Mucosa of rectum (tissue), 2 donors: ENCODE results near the gene MCTP1.

Experiments used
- H3K27ac ChIP-seq, 2 donors: one replicate each; pipeline ENCODE4 v1.7.0; 2013; ENCODE audit warnings: inconsistent platforms in 2 of 2, low read depth in 2 of 2, low read length in 2 of 2
- H3K27me3 ChIP-seq, 2 donors: one replicate each; pipeline ENCODE4 v1.7.0; 2013; ENCODE audit warnings: low read length in 2 of 2; ENCODE audit not compliant: control insufficient read depth in 2 of 2, insufficient read depth in 2 of 2
- H3K36me3 ChIP-seq, 2 donors: one replicate each; pipeline ENCODE4 v1.7.0; 2013; ENCODE audit warnings: low read length in 2 of 2; ENCODE audit not compliant: control insufficient read depth in 2 of 2, insufficient read depth in 2 of 2
- H3K4me1 ChIP-seq, 2 donors: one replicate each; pipeline ENCODE4 v1.7.0; 2013; ENCODE audit warnings: low read length in 2 of 2, mild to moderate bottlenecking in 1 of 2; ENCODE audit not compliant: control insufficient read depth in 2 of 2, insufficient read depth in 2 of 2
- H3K4me3 ChIP-seq, 2 donors: one replicate each; pipeline ENCODE4 v1.7.0; 2013; ENCODE audit warnings: low read length in 2 of 2
- H3K9ac ChIP-seq, 2 donors: one replicate each; pipeline ENCODE4 v1.7.0; 2013; ENCODE audit warnings: low read length in 2 of 2, low read depth in 1 of 2, mild to moderate bottlenecking in 1 of 2
- H3K9me3 ChIP-seq, 2 donors: one replicate each; pipeline ENCODE4 v1.7.0; 2013; ENCODE audit warnings: low read length in 2 of 2; ENCODE audit not compliant: control insufficient read depth in 2 of 2
- donor health status: healthy.
- donor health status: Normal muscosa, but diverticular disease.

The MCTP1 gene

GRCh38 chr5:94736498-94736897 is 548.4 kb downstream of the MCTP1 start:
- H3K4me3 ChIP-seq, result no peak overlapping the region

GRCh38 chr5:94731471-94731870 is 553.4 kb downstream of the MCTP1 start:
- Histone ChIP-seq H3K27me3 (no peaks in the 10 kb centered on the region), H3K36me3 (no peaks in the 10 kb centered on the region), H3K4me1 (no peaks in the 10 kb centered on the region), H3K9me3 (no peaks in the 10 kb centered on the region), H3K4me3 (no peak overlapping the region), H3K9ac (no peak overlapping the region), H3K27ac (no peak overlapping the region)

More at GRCh38 chr5:94736498-94736897, 548.4 kb downstream of the MCTP1 start:
- Histone ChIP-seq H3K4me1 (no peaks in the 10 kb centered on the region), H3K27ac (no peak overlapping the region), H3K9me3 (no peaks in the 10 kb centered on the region), H3K9ac (no peak overlapping the region), H3K36me3 (no peaks in the 10 kb centered on the region), H3K27me3 (no peaks in the 10 kb centered on the region)

GRCh38 chr5:94725142-94725541 is 559.8 kb downstream of the MCTP1 start:
- H3K9ac ChIP-seq, result no peak overlapping the region
- no peak overlapping the region for H3K27ac ChIP-seq
- no peak overlapping the region for H3K4me3 ChIP-seq
- no peaks in the 10 kb centered on the region for H3K9me3 ChIP-seq
- no peaks in the 10 kb centered on the region for H3K36me3 ChIP-seq
- H3K27me3 ChIP-seq, result no peaks in the 10 kb centered on the region
- no peaks in the 10 kb centered on the region for H3K4me1 ChIP-seq

- Histone ChIP-seq H3K27me3 (no peaks in the 10 kb centered on the region), H3K9ac (no peak overlapping the region), H3K9me3 (no peaks in the 10 kb centered on the region), H3K4me3 (no peak overlapping the region), H3K27ac (no peak overlapping the region), H3K4me1 (no peaks in the 10 kb centered on the region), H3K36me3 (peaks cover 0 to 4% of the 10 kb centered on the region in 2 donors)
Observed at GRCh38 chr5:94715768-94716167, 569.1 kb downstream of the MCTP1 start.

- no peaks in the 10 kb centered on the region for H3K4me1 ChIP-seq
- no peaks in the 10 kb centered on the region for H3K27me3 ChIP-seq
- H3K4me3 ChIP-seq, result no peak overlapping the region
- no peaks in the 10 kb centered on the region for H3K9me3 ChIP-seq
- no peak overlapping the region for H3K9ac ChIP-seq
- peaks cover 0 to 4% of the 10 kb centered on the region in 2 donors for H3K36me3 ChIP-seq
- no peak overlapping the region for H3K27ac ChIP-seq
Observed at GRCh38 chr5:94711785-94712184, 573.1 kb downstream of the MCTP1 start.

- Histone ChIP-seq H3K4me1 (no peaks in the 10 kb centered on the region), H3K27me3 (no peaks in the 10 kb centered on the region), H3K9me3 (no peaks in the 10 kb centered on the region), H3K27ac (no peak overlapping the region), H3K9ac (no peak overlapping the region), H3K4me3 (no peak overlapping the region), H3K36me3 (peaks cover 0 to 4% of the 10 kb centered on the region in 2 donors)
Observed at GRCh38 chr5:94709277-94709676, 575.6 kb downstream of the MCTP1 start.

GRCh38 chr5:94707359-94707758 is 577.5 kb downstream of the MCTP1 start:
- Histone ChIP-seq H3K27me3 (no peaks in the 10 kb centered on the region), H3K4me3 (no peak overlapping the region), H3K9me3 (no peaks in the 10 kb centered on the region), H3K9ac (no peak overlapping the region), H3K27ac (no peak overlapping the region), H3K4me1 (no peaks in the 10 kb centered on the region), H3K36me3 (no peaks in the 10 kb centered on the region)

GRCh38 chr5:94705427-94705826 is 579.5 kb downstream of the MCTP1 start:
- Histone ChIP-seq H3K9me3 (no peaks in the 10 kb centered on the region), H3K9ac (no peak overlapping the region), H3K36me3 (no peaks in the 10 kb centered on the region), H3K4me1 (no peaks in the 10 kb centered on the region), H3K27ac (no peak overlapping the region), H3K27me3 (no peaks in the 10 kb centered on the region), H3K4me3 (no peak overlapping the region)

GRCh38 chr5:94702729-94703128 is 582.2 kb downstream of the MCTP1 start:
- H3K36me3 ChIP-seq, result no peaks in the 10 kb centered on the region
- no peaks in the 10 kb centered on the region for H3K9me3 ChIP-seq
- H3K4me1 ChIP-seq, result no peaks in the 10 kb centered on the region
- H3K27me3 ChIP-seq, result no peaks in the 10 kb centered on the region
- H3K4me3 ChIP-seq, result no peak overlapping the region
- no peak overlapping the region for H3K27ac ChIP-seq
- H3K9ac ChIP-seq, result no peak overlapping the region

GRCh38 chr5:94700592-94700991 is 584.3 kb downstream of the MCTP1 start:
- no peak overlapping the region for H3K9ac ChIP-seq
- no peaks in the 10 kb centered on the region for H3K9me3 ChIP-seq
- no peaks in the 10 kb centered on the region for H3K4me1 ChIP-seq
- no peaks in the 10 kb centered on the region for H3K36me3 ChIP-seq
- no peak overlapping the region for H3K4me3 ChIP-seq
- H3K27me3 ChIP-seq, result no peaks in the 10 kb centered on the region
- no peak overlapping the region for H3K27ac ChIP-seq

GRCh38 chr5:94699562-94699961 is 585.3 kb downstream of the MCTP1 start:
- no peak overlapping the region for H3K27ac ChIP-seq
- H3K4me3 ChIP-seq, result no peak overlapping the region
- no peaks in the 10 kb centered on the region for H3K9me3 ChIP-seq

More at GRCh38 chr5:94699562-94699961, 585.3 kb downstream of the MCTP1 start:
- H3K36me3 ChIP-seq, result no peaks in the 10 kb centered on the region
- no peaks in the 10 kb centered on the region for H3K4me1 ChIP-seq
- no peaks in the 10 kb centered on the region for H3K27me3 ChIP-seq
- H3K9ac ChIP-seq, result no peak overlapping the region
